Glomerular visceral epithelial cell (primary cell): Measurements from ENCODE around the gene EDARADD.

ENCODE experiments used
- DNase-seq: peaks from one replicate; pipeline ENCODE4 v3.0.0-alpha.2; 2016; ENCODE audit errors: extremely low spot score

Gene EDARADD

GRCh38 chr1:236514703-236515442 lies 120.8 kb downstream of the EDARADD start:
- DNase-seq = no peak

- no peak for DNase-seq
Observed at GRCh38 chr1:236515443-236515958, 121.4 kb downstream of the EDARADD start.

DNA sequence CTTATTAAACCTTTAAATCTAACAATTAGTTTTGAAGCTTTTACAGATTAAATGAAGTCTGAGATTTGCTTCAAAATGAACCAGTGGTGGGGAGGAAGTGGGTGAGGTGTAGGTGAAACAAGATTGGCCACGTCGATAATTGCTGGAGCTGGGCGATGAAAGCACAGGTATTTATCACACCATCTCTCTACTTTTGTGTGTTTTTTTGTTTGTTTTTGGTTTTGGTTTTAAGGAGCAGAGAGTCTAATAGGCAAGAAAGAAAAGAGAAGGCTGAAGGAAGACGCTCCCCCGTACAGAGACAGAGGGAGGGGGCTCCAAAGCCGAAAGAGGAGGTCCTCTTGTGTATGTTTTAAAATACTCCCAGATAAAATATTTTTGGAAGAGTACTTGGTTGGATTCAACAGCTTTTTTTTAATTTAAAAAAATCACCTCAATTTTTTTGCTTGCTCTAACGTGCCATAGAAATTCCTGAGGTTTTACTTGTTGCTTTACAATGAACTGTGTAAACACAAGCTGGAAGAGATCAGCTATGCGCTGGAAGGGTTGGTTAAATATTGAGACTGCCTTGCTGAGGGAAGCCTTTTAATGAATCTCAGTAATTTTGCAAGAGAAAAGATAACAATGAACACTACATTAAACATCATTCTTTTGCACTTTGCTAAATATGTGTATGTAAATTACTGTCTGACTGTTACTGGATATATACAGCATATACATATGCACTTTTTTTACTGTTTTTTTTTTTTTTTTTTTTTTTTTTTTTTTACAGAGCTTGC lies 123.0 kb downstream of the EDARADD start:
- DNase-seq = peak; percentile 17

GRCh38 chr1:236518322-236518721 lies 124.2 kb downstream of the EDARADD start:
- no peak for DNase-seq

DNA sequence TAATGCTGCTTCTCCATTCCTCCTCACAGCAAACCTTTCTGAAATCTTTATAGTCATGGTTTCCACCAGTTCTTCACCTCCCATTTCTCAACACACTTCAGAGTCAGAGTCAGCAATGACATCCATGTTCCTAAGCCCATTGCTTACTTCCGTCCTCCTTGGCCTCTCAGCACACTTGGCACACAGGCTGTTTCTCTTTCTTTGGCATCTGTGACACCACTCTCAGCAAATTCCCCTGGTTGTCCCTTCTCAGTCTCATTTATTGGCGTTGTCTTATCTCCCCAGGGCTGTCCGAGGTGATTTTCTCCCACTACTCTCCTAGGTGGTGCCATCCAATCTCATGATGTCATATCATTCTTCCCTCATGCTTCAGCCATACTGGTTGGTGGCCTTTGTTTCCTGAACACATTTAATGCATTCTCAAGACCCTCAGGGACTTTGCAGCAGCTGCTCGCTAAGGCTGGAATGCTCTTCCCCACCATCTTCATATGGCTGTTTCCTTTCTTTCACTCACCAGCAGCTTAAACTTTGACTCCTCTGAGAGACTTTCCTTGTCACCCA lies 126.4 kb downstream of the EDARADD start:
- DNase-seq = no peak

DNA sequence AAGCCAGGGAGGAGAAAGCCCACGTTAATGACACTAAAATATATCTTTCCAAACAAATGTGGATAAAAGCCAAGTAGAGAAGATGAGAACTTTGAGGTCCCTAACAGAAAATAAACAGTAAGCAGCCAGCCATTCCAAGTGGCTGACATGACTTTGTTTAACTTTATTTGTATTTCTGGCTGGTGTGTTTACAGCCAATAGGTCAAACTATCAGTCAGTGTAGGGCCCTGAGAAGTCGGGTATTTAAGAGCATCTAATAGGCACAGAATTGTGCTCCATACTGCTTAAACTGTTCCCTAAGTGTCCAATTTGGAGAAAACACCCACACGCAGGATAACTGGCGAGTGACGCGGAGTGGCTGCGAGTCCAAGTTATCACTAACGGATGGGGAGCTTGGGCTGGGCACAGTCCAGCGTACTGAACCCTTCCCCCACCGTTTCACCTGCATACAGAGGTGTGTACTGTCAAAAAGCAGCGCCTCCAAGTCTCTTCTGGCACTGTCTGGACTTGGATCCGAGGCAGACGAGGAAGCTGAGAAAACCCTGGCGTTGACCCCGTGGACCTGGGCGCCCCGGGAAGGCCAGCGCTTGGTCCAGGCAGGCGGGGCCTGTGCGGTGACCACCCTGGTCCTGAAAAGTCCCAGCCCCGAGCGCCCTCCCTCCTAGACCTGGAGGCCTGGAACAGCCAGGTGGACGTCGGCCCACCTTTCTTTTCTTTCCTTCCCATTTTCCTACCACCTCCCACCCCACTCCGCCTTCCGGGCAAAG lies 129.0 kb downstream of the EDARADD start:
- no peak for DNase-seq

GRCh38 chr1:236523704-236524141 lies 129.6 kb downstream of the EDARADD start, which contains the start of gene LGALS8:
TSS of gene LGALS8 (plus strand) at chr1:236523982. CDS start at chr1:236526071, 2,089 bp downstream.
- DNase-seq = peak; percentile 79

- peak; percentile 70 for DNase-seq
Observed at GRCh38 chr1:236524142-236524894, 130.2 kb downstream of the EDARADD start.

DNA sequence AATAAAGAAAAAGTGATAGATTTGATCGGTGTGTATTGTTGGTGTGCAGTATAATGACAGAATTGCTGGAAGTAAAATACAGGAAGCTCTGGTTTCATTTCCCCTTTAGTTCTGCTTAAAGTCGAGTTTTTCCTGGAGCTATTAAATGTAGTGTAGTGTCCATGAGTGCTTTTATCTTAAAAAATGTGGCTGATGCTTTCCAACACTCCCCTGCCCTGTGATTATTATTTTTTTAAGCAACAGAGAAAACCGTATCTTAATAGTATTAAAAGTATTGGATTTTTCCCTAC lies 130.8 kb downstream of the EDARADD start:
- no peak for DNase-seq

DNA sequence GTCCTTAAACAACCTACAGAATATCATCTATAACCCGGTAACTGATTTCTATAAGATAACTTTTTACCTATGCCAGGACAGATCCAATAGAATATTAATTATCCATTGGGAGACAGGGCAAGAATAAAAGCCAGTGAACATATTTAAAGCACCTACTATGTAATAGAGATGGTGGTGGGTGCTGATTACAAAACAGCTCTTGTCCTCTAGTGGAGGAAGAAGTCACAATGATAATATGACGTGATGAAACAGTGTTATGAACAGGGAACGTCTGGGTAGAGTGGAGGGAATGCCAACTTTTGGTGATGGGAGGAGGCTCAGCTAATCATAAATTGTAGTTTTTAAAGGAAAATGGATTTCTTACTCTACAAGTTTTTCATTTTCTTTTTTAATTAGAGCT lies 132.0 kb downstream of the EDARADD start:
- no peak for DNase-seq

DNA sequence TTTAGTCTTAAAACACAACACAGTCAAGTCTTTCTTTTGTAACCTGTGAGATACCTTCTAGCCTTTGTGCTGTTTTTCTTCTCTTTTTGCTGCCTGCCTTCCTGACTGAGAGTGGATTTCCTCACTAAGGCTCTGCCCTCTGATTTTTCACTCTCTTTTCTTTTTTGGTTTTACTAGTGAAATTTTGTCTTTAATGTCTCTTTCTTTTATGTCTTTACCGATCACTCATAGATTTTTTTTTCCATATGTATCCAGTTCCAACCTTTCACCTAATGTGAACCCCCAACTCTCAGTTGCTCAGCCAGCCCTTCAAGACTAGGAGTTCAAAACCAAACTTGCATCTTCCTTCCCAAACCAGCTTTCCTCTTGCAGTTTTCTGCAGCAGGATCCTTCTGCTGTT lies 136.2 kb downstream of the EDARADD start:
- no peak for DNase-seq

DNA sequence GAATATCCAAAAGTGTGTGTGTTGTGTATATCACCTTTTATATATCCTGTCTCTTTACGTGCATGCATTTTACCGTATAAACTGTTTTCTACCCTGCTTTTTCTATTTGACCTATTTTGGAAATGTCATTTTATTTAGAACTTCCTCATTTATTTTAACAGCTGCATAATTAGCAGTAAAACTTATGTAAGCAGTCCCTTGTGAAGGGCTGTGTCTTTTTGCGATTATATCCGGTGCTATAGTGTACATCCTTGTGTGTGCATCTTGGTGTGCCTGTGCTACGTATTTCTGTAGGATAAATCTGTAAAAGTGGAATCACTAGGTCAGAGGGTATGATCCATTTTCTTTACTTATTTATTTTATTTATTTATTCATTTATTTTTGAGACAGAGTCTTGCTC lies 136.9 kb downstream of the EDARADD start:
- no peak for DNase-seq

DNA sequence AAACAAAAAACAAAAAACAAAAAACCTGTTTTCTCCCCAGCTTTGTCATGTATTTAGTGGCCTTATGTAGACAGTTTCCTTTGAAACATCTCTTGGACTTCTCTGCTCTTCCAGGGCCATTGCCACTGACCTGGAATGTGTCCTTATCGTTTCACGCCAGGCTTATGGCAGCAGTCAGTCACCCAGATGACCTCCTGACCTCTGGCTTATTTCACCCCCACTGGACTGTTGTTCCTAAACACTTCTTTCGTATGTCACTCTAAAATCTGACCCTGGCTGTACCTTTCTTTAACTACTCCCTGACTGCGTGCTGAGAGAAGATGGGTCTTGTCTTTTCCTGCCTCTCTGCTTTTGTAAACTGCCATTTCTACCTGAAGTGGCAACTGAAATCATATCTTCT lies 138.8 kb downstream of the EDARADD start:
- DNase-seq = no peak

- DNase-seq = peak; percentile 57
Observed at GRCh38 chr1:236534151-236534651, 140.1 kb downstream of the EDARADD start.
